Astrocyte of the spinal cord (primary cell): Measurements from ENCODE around the gene NRXN3.

ENCODE experiments used
- DNase-seq: peaks from one replicate; pipeline ENCODE4 v3.0.0; 2011; ENCODE audit warnings: low read depth, low spot score
- H3K4me3 ChIP-seq: 2 replicates; pipeline ENCODE4 v1.5.1; 2011; ENCODE audit warnings: low read depth, mild to moderate bottlenecking, low read length, moderate library complexity
- in situ Hi-C: cut with HindIII; loops from 2 replicates; pipeline ENCODE4 v1.10.0; 2017; ENCODE audit warnings: low sequenced_read_pairs
- TF ChIP-seq, protein P1 (sequence below): IDR thresholded peaks from 2 replicates; pipeline ENCODE4 v1.5.1; 2012; ENCODE audit warnings: low read depth, mild to moderate bottlenecking, low read length, inconsistent platforms

The NRXN3 gene

DNA sequence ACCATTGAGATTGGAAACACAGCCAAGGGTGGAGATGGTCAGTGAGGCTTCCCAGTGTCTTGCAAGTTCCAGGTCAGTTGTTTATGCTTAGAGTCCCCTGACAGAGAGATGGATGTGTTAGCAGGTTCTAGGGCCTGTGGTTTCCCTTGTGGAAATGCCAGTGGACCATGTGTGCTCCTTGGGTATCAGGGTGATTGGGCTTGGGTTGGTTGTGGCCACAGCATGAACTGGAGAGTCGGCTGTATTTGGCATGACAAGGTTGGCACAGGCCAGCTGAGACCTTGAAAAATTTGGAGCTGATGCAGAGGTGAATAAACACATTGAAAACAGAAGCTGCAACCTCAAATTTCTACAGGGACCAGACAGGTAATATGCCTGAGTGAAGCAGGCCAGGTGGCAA lies 1373.2 kb downstream of the NRXN3 start:
- DNase-seq: no peak
- in situ Hi-C loops: no loop called here
- TF ChIP-seq, protein P1, sequence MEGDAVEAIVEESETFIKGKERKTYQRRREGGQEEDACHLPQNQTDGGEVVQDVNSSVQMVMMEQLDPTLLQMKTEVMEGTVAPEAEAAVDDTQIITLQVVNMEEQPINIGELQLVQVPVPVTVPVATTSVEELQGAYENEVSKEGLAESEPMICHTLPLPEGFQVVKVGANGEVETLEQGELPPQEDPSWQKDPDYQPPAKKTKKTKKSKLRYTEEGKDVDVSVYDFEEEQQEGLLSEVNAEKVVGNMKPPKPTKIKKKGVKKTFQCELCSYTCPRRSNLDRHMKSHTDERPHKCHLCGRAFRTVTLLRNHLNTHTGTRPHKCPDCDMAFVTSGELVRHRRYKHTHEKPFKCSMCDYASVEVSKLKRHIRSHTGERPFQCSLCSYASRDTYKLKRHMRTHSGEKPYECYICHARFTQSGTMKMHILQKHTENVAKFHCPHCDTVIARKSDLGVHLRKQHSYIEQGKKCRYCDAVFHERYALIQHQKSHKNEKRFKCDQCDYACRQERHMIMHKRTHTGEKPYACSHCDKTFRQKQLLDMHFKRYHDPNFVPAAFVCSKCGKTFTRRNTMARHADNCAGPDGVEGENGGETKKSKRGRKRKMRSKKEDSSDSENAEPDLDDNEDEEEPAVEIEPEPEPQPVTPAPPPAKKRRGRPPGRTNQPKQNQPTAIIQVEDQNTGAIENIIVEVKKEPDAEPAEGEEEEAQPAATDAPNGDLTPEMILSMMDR: no peak
- no peak overlapping the region for H3K4me3 ChIP-seq

DNA sequence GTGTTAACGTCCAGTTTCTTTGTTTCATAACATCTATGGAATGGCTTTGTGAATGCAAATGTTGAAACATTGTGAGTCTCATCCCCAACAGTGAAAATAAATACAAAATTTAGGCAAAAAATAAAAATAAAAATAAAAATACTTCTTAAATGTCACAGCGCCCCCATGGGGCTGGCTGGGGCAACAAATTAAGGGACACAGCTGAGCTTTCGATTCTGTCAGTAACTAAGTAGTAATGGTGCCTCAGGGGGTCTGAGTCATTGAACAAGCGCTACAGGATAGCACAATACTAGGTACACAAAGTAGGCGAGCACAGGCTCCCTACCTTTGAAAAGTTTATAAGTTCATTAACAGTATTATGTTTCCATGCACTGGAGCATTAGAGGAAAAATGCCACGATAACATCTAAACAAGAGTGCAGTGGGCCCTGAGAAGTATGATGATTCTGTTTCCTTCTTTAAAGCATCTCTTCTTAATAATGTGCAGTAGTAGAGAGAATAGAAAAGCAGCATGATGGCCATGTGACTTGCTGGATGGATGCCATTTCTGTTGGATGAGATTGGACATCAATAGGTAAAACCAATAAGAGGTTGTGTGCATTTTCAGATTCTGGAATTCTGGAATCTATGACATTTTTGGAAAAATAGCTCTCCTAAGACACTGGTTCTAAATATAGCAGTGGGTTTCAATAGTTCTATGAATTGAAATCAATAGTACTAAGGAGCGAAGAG lies 1374.0 kb downstream of the NRXN3 start:
- in situ Hi-C loops: no loop called here
- DNase-seq: peak; percentile 82

GRCh38 chr14:79544698-79545070 lies 1374.5 kb downstream of the NRXN3 start:
- TF ChIP-seq, protein P1: no peak
- DNase-seq: peak; percentile 88
- in situ Hi-C loops: no loop called here
- no peak overlapping the region for H3K4me3 ChIP-seq

More for the DNA sequence above, 1374.0 kb downstream of the NRXN3 start:
- TF ChIP-seq, protein P1: peak; percentile 69
- H3K4me3 ChIP-seq: no peak overlapping the region

DNA sequence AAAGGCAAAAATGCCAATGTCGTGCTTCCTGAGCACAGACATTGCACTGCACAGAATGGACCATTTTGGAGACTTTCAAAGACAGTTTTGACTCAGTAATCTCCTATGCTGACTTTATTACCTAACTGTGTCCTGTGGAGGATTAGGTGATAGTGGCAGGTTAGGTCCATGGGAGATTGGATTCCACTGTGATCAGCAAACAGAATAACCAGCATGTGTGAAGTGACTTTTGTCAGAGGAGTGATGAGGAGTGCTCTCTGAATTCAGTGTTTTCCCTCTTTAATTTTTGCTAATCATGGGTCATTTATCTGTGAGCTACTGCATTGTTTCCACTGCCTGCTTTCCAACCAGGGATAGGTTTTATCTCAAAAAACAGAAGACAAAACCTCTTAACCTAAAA lies 1378.7 kb downstream of the NRXN3 start:
- TF ChIP-seq, protein P1: no peak
- no peak for DNase-seq
- H3K4me3 ChIP-seq: no peak overlapping the region
- in situ Hi-C loops: no loop called here

- TF ChIP-seq, protein P1: no peak
- no peak overlapping the region for H3K4me3 ChIP-seq
- peak; percentile 57 for DNase-seq
- in situ Hi-C loops: no loop called here
Observed at GRCh38 chr14:79549515-79549914, 1379.3 kb downstream of the NRXN3 start.

DNA sequence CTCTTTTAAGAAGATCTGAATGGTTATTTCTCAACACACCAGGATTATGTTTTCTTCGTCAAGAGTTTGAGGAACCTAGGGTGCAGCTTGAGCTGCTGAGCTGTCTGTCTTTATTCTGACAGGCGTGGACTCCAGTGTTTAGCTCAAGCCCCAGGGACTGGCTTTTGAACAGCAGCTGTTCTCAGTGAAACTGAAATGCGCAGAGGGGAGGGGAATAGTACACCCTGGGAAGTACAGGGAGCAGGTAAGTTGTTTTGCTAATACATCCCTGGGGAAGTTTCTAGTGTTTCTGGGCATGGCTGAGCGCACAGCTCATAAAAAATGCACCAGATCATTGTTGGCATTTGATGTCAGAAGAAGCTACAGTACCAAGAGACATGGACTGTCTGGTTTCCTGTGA lies 1381.3 kb downstream of the NRXN3 start:
- DNase-seq: no peak
- H3K4me3 ChIP-seq: no peak overlapping the region
- in situ Hi-C loops: no loop called here
- TF ChIP-seq, protein P1: no peak
